HPDE6-E6E7 (cell line): Measurements from ENCODE around the gene CCBE1.

ENCODE experiments used
- DNase-seq: peaks from one replicate; pipeline ENCODE4 v3.0.0; 2011; ENCODE audit warnings: missing footprints; ENCODE audit errors: extremely low spot score

CCBE1 gene

GRCh38 chr18:59498506-59499086 lies 198.6 kb downstream of the CCBE1 start:
- no peak for DNase-seq

- DNase-seq: no peak
Measured at GRCh38 chr18:59492756-59493421, 204.3 kb downstream of the CCBE1 start.

- DNase-seq: no peak
Measured at GRCh38 chr18:59488899-59489298, 208.3 kb downstream of the CCBE1 start.

- DNase-seq: no peak
Measured at GRCh38 chr18:59485382-59485781, 211.8 kb downstream of the CCBE1 start.

- no peak for DNase-seq
Measured at GRCh38 chr18:59484561-59485328, 212.5 kb downstream of the CCBE1 start.

- no peak for DNase-seq
Measured at GRCh38 chr18:59484131-59484530, 213.1 kb downstream of the CCBE1 start.

- no peak for DNase-seq
Measured at GRCh38 chr18:59481436-59481835, 215.8 kb downstream of the CCBE1 start.

GRCh38 chr18:59479776-59480175 lies 217.4 kb downstream of the CCBE1 start:
- no peak for DNase-seq

GRCh38 chr18:59478591-59478990 lies 218.6 kb downstream of the CCBE1 start:
- no peak for DNase-seq

- no peak for DNase-seq
Measured at GRCh38 chr18:59477849-59478248, 219.4 kb downstream of the CCBE1 start.

GRCh38 chr18:59470561-59471121 lies 226.6 kb downstream of the CCBE1 start:
- no peak for DNase-seq

- DNase-seq: no peak
Measured at GRCh38 chr18:59469463-59470180, 227.6 kb downstream of the CCBE1 start.

GRCh38 chr18:59468821-59469220 lies 228.4 kb downstream of the CCBE1 start:
- DNase-seq: no peak

- DNase-seq: no peak
Measured at GRCh38 chr18:59467497-59467896, 229.7 kb downstream of the CCBE1 start.

GRCh38 chr18:59466980-59467379 lies 230.2 kb downstream of the CCBE1 start:
- no peak for DNase-seq

GRCh38 chr18:59464486-59464885 lies 232.7 kb downstream of the CCBE1 start:
- no peak for DNase-seq

- no peak for DNase-seq
Measured at GRCh38 chr18:59461171-59461570, 236.1 kb downstream of the CCBE1 start.

- no peak for DNase-seq
Measured at GRCh38 chr18:59460072-59460420, 237.2 kb downstream of the CCBE1 start.

- peak; percentile 29 for DNase-seq
Measured at GRCh38 chr18:59459369-59460071, 237.7 kb downstream of the CCBE1 start.

- no peak for DNase-seq
Measured at GRCh38 chr18:59458575-59458974, 238.6 kb downstream of the CCBE1 start.

GRCh38 chr18:59456657-59457056 lies 240.6 kb downstream of the CCBE1 start:
- DNase-seq: no peak
